ENCODE data around the gene PTGS2. TPM values are rescaled to one million over a fixed set of nuclear protein-coding genes. Genes with fewer than 3 reads are reported as not detected.
"Not testable (repeated sequence)": the region's sequence is repeated elsewhere in the genome, so short reads cannot be mapped to it uniquely, and the experiment has no call there.

Gene PTGS2
- total RNA-seq, 1 donor from 2014 or later, result 0.85 TPM

GRCh38 chr1:186643614-186644013 lies 36.6 kb downstream of the PTGS2 start:
- Histone ChIP-seq H3K4me1 (no peaks in the 10 kb centered on the region), H3K27ac (replicated peaks) (no peak overlapping the region), H3K27me3 (ENCODE audit: low read depth) (no peaks in the 10 kb centered on the region), H3K4me3 (no peak overlapping the region), H3K9me3 (replicated peaks) (no peaks in the 10 kb centered on the region), H3K36me3 (no peaks in the 10 kb centered on the region)
- intact Hi-C loops (cut with micrococcal nuclease), result no loop called here
- DNase-seq, result no peak
- no peak for TF ChIP-seq CTCF (IDR thresholded peaks at IDR 0.05; ENCODE audit: borderline replicate concordance)

- H3K4me1 ChIP-seq; DNase-seq; H3K36me3 ChIP-seq; H3K27me3 ChIP-seq (ENCODE audit: low read depth); H3K9me3 ChIP-seq (replicated peaks); H3K27ac ChIP-seq (replicated peaks); intact Hi-C loops (cut with micrococcal nuclease); H3K4me3 ChIP-seq: not testable (repeated sequence)
Measured at GRCh38 chr1:186637567-186637966, 42.7 kb downstream of the PTGS2 start.

GRCh38 chr1:186636786-186637185 lies 43.4 kb downstream of the PTGS2 start:
- H3K4me3 ChIP-seq, result no peak overlapping the region
- no peaks in the 10 kb centered on the region for H3K36me3 ChIP-seq
- H3K27ac ChIP-seq (replicated peaks), result no peak overlapping the region
- no peaks in the 10 kb centered on the region for H3K9me3 ChIP-seq (replicated peaks)
- no peaks in the 10 kb centered on the region for H3K27me3 ChIP-seq (ENCODE audit: low read depth)
- no peak for DNase-seq
- TF ChIP-seq CTCF (IDR thresholded peaks at IDR 0.05; ENCODE audit: borderline replicate concordance), result no peak
- H3K4me1 ChIP-seq, result no peaks in the 10 kb centered on the region
- intact Hi-C loops (cut with micrococcal nuclease), result no loop called here

- DNase-seq, result no peak
- Histone ChIP-seq H3K9me3 (replicated peaks) (no peaks in the 10 kb centered on the region), H3K4me1 (no peaks in the 10 kb centered on the region), H3K27ac (replicated peaks) (no peak overlapping the region), H3K27me3 (ENCODE audit: low read depth) (no peaks in the 10 kb centered on the region), H3K4me3 (no peak overlapping the region), H3K36me3 (no peaks in the 10 kb centered on the region)
- intact Hi-C loops (cut with micrococcal nuclease), result no loop called here
- no peak for TF ChIP-seq CTCF (IDR thresholded peaks at IDR 0.05; ENCODE audit: borderline replicate concordance)
Measured at GRCh38 chr1:186634511-186634910, 45.7 kb downstream of the PTGS2 start.

GRCh38 chr1:186633116-186633515 lies 47.1 kb downstream of the PTGS2 start:
- H3K27me3 ChIP-seq (ENCODE audit: low read depth), result no peaks in the 10 kb centered on the region
- TF ChIP-seq CTCF (IDR thresholded peaks at IDR 0.05; ENCODE audit: borderline replicate concordance), result no peak
- H3K36me3 ChIP-seq, result no peaks in the 10 kb centered on the region
- no peak overlapping the region for H3K27ac ChIP-seq (replicated peaks)
- H3K4me1 ChIP-seq, result no peaks in the 10 kb centered on the region
- DNase-seq, result no peak
- H3K9me3 ChIP-seq (replicated peaks), result no peaks in the 10 kb centered on the region
- intact Hi-C loops (cut with micrococcal nuclease), result no loop called here
- H3K4me3 ChIP-seq, result no peak overlapping the region

GRCh38 chr1:186629341-186629740 lies 50.9 kb downstream of the PTGS2 start:
- no peaks in the 10 kb centered on the region for H3K27me3 ChIP-seq (ENCODE audit: low read depth)
- H3K36me3 ChIP-seq, result no peaks in the 10 kb centered on the region
- TF ChIP-seq CTCF (IDR thresholded peaks at IDR 0.05; ENCODE audit: borderline replicate concordance), result no peak
- intact Hi-C loops (cut with micrococcal nuclease), result no loop called here
- H3K4me3 ChIP-seq, result no peak overlapping the region
- DNase-seq, result no peak
- no peak overlapping the region for H3K27ac ChIP-seq (replicated peaks)
- H3K4me1 ChIP-seq, result peaks cover 10% of the 10 kb centered on the region
- H3K9me3 ChIP-seq (replicated peaks), result no peaks in the 10 kb centered on the region

All from left ventricle myocardium inferior (tissue), 1 donor.